GM12878 (cell line): ENCODE data around the gene BLTP3B. TPM values are rescaled to one million over a fixed set of nuclear protein-coding genes. Genes with fewer than 3 reads are reported as not detected.

Experiments used
- ATAC-seq: fragments of 200-7000 bp; cut with Tn5 transposase; 3 replicates; pipeline ENCODE4 v1.9.1; 2020; ENCODE audit warnings: mild to moderate bottlenecking, moderate library complexity
- Bru-seq: library from RNA; stranded (reverse); fragments of 400-500 nt; gene quantifications from one replicate; lab custom pipeline; 2021; lab: Mats Ljungman, UMichigan
- BruChase-seq, 2 experiments: library from RNA; stranded (reverse); fragments of 400-500 nt; gene quantifications; one replicate each; lab custom pipeline; 2021; lab: Mats Ljungman, UMichigan
- BruUV-seq: library from RNA; stranded (reverse); fragments of 400-500 nt; replicated peaks from 2 replicates; lab custom pipeline; 2021; lab: Mats Ljungman, UMichigan
- CTCF ChIA-PET: fragments of 300-600 bp; sonication (Branson Sonifier 250); formaldehyde crosslinking; extraction: SDS; loops from one replicate; lab custom pipeline; 2021; ENCODE audit warnings: inconsistent platforms; lab: Yijun Ruan, JAX
- POLR2A ChIA-PET: fragments of 350-600 bp; formaldehyde crosslinking; extraction: SDS; loops from one replicate; lab custom pipeline; 2021; ENCODE audit warnings: inconsistent platforms; lab: Charles Lee
- RAD21 ChIA-PET: fragments of 300-600 bp; sonication (Branson Sonifier 250); formaldehyde crosslinking; loops from one replicate; lab custom pipeline; 2023; ENCODE audit warnings: antibody characterized with exemption; ENCODE audit not compliant: unreplicated experiment; lab: Charles Lee
- SMC1A ChIA-PET: fragments of 300-600 bp; sonication (Branson Sonifier 250); formaldehyde crosslinking; loops from one replicate; lab custom pipeline; 2023; ENCODE audit not compliant: unreplicated experiment, uncharacterized antibody; lab: Charles Lee
- DNase-seq: peaks from one replicate; pipeline ENCODE4 v3.0.0-alpha.2; 2011; ENCODE audit warnings: low read depth, low spot score
- FAIRE-seq: peaks from 3 replicates; lab custom pipeline; 2011; peaks lifted over from hg19 to GRCh38; lab: Jason Lieb, UNC
- H2AFZ ChIP-seq: 2 replicates; pipeline ENCODE4 v1.6.0; 2011; ENCODE audit warnings: low read depth, low read length, control low read depth; ENCODE audit not compliant: control insufficient read depth
- H3K27ac ChIP-seq: 2 replicates; pipeline ENCODE4 v1.5.1; 2011; ENCODE audit warnings: control low read depth; ENCODE audit not compliant: control insufficient read depth, insufficient read depth
- H3K27me3 ChIP-seq, 2 experiments: replicated peaks in 1 of 2; 2 replicates each; pipeline versions ENCODE4 v1.6.0 to v1.6.1; 2011; ENCODE audit warnings: low read length in 1 of 2; ENCODE audit not compliant: control insufficient read depth in 2 of 2, insufficient read depth in 2 of 2
- H3K36me3 ChIP-seq, 2 experiments: 2 replicates each; pipeline ENCODE4 v1.5.1; 2011; ENCODE audit warnings: low read length in 1 of 2; ENCODE audit not compliant: control insufficient read depth in 2 of 2, insufficient read depth in 2 of 2
- H3K4me1 ChIP-seq: 2 replicates; pipeline ENCODE4 v1.6.1; 2011; ENCODE audit warnings: mild to moderate bottlenecking, low read length, moderate library complexity, mixed read lengths; ENCODE audit not compliant: control insufficient read depth, insufficient read depth
- H3K4me2 ChIP-seq: 2 replicates; pipeline ENCODE4 v1.6.0; 2011; ENCODE audit warnings: control low read depth; ENCODE audit not compliant: control insufficient read depth, insufficient read depth
- H3K4me3 ChIP-seq: fragments of 200-600 bp; sonication (generic); 2 replicates; pipeline ENCODE4 v1.5.1; 2016
- H3K79me2 ChIP-seq: 2 replicates; pipeline ENCODE4 v1.6.0; 2011; ENCODE audit warnings: low read length; ENCODE audit not compliant: control insufficient read depth, insufficient read depth
- H3K9ac ChIP-seq: 2 replicates; pipeline ENCODE4 v1.8.0; 2011; ENCODE audit warnings: low read length, control low read depth, mixed read lengths; ENCODE audit not compliant: control insufficient read depth, insufficient read depth
- H3K9me3 ChIP-seq: replicated peaks from 3 replicates; pipeline ENCODE4 v1.5.1; 2011; ENCODE audit warnings: mild to moderate bottlenecking, low read length; ENCODE audit not compliant: control insufficient read depth, insufficient read depth
- H4K20me1 ChIP-seq: 2 replicates; pipeline ENCODE4 v1.6.0; 2011; ENCODE audit not compliant: control insufficient read depth, insufficient read depth
- BHLHE40 ChIP-seq, 2 experiments: fragments of 450-650 bp in 1 of 2; IDR thresholded peaks; 2 replicates each; pipeline ENCODE4 v1.6.1; 2011 to 2017; ENCODE audit warnings: low read depth in 2 of 2, borderline replicate concordance in 1 of 2, improper control_type of control experiment in 1 of 2, low read length in 1 of 2, mild to moderate bottlenecking in 1 of 2
- EGR1 ChIP-seq, 2 experiments: IDR thresholded peaks; 1 replicate in 1 of 2; 2 replicates in 1 of 2; pipeline ENCODE4 v1.6.1; 2011 to 2012; ENCODE audit warnings: low read depth in 2 of 2, low read length in 2 of 2, borderline replicate concordance in 1 of 2, mild to moderate bottlenecking in 1 of 2, moderate library complexity in 1 of 2
- HDGF ChIP-seq: fragments of 450-650 bp; IDR thresholded peaks from 2 replicates; pipeline ENCODE4 v1.6.1; 2016; ENCODE audit warnings: antibody characterized with exemption
- MLLT1 ChIP-seq: fragments of 450-650 bp; IDR thresholded peaks from 2 replicates; pipeline ENCODE4 v1.6.1; 2016; ENCODE audit warnings: mild to moderate bottlenecking
- NBN ChIP-seq: fragments of 450-650 bp; IDR thresholded peaks from 2 replicates; pipeline ENCODE4 v1.6.1; 2016
- PML ChIP-seq: IDR thresholded peaks from 2 replicates; pipeline ENCODE4 v1.6.1; 2012; ENCODE audit warnings: low read length, inconsistent platforms
- POLR2A ChIP-seq: IDR thresholded peaks from 2 replicates; pipeline ENCODE4 v1.6.1; 2011; ENCODE audit warnings: low read depth, mild to moderate bottlenecking, low read length
- POLR2AphosphoS5 ChIP-seq: IDR thresholded peaks from 2 replicates; pipeline ENCODE4 v1.6.1; 2011; ENCODE audit warnings: mild to moderate bottlenecking, low read length, inconsistent platforms
- SKIL ChIP-seq: fragments of 450-650 bp; IDR thresholded peaks from 2 replicates; pipeline ENCODE4 v1.6.1; 2017; ENCODE audit warnings: mild to moderate bottlenecking, low read depth, inconsistent platforms; ENCODE audit not compliant: poor library complexity, severe bottlenecking
- SPI1 ChIP-seq: IDR thresholded peaks from 2 replicates; pipeline ENCODE4 v1.6.1; 2011; ENCODE audit warnings: low read depth, mild to moderate bottlenecking, low read length, moderate library complexity, borderline replicate concordance; ENCODE audit not compliant: insufficient read depth
- TCF7 ChIP-seq: IDR thresholded peaks from 2 replicates; pipeline ENCODE4 v1.6.1; 2014; ENCODE audit warnings: antibody characterized with exemption, borderline replicate concordance
- WRNIP1 ChIP-seq: IDR thresholded peaks from 2 replicates; pipeline ENCODE4 v1.6.1; 2011; ENCODE audit warnings: low read depth, low read length, improper control_type of control experiment, borderline replicate concordance
- YBX1 ChIP-seq: fragments of 450-650 bp; IDR thresholded peaks from 2 replicates; pipeline ENCODE4 v1.6.1; 2016; ENCODE audit warnings: antibody characterized with exemption
- WGBS: methylation state at CpG from one replicate; pipeline ENCODE4 v1.1.6; 2016; ENCODE audit warnings: low lambda C conversion rate; ENCODE audit not compliant: insufficient replicate concordance, insufficient coverage; ENCODE audit errors: missing lambda C conversion rate; 5-methylcytosine and 5-hydroxymethylcytosine counted together
- in situ Hi-C: fragments of 300-500 bp; cut with MboI; formaldehyde crosslinking; loops from 9 replicates; pipeline ENCODE4 v1.14.3; 2018; ENCODE audit warnings: mixed read lengths
- intact Hi-C: fragments of 100-400 bp; cut with micrococcal nuclease; formaldehyde crosslinking; loops from one replicate; pipeline ENCODE4 v1.14.2; 2022; ENCODE audit not compliant: unreplicated experiment
- long read RNA-seq, 2 experiments: library from polyadenylated mRNA; unstranded; transcript quantifications; one replicate each; pipeline ENCODE4 v2.0.0, GENCODE V29; 2019 to 2020
- polyA minus RNA-seq, 3 experiments: library from RNA; depleted of rRNA, polyadenylated mRNA; stranded (reverse); fragments of >200 nt; gene quantifications; 2 replicates each; pipeline ENCODE4 v1.2.3, GENCODE V29; 2011
- polyA plus RNA-seq, 11 experiments: library from polyadenylated mRNA; depleted of rRNA in 4 of 11; unstranded in 6 of 11; stranded (reverse) in 5 of 11; fragments of >200 nt; fragmentation: Nextera tagmentation in 4 of 11; fragmentation: Illumina TruSeq in 1 of 11; extraction: Ambion mirVana in 4 of 11; extraction: Trizol in 1 of 11; gene quantifications; 1 replicate in 1 of 11; 2 replicates in 10 of 11; pipeline versions ENCODE4 v1.2.1 to v1.2.3, GENCODE V29; 2011 to 2016; ENCODE audit warnings: inconsistent platforms in 2 of 11, missing spikeins in 2 of 11, low read depth in 1 of 11
- total RNA-seq, 4 experiments: library from RNA; depleted of rRNA in 3 of 4; stranded (reverse); fragments of >200 nt in 3 of 4; fragmentation: Illumina TruSeq in 1 of 4; extraction: Trizol in 1 of 4; gene quantifications; 2 replicates each; pipeline versions ENCODE4 v1.2.1 to v1.2.3, GENCODE V29; 2013 to 2021

BLTP3B gene
- 45.2 and 53.4 TPM in 2 replicates for total RNA-seq (2013; cell fraction: nucleolus; rRNA removed)
- total RNA-seq (2014; rRNA removed) (22.2 and 27.5 TPM in 2 replicates), total RNA-seq (2014; rRNA removed; fragmentation: Illumina TruSeq; extraction: Trizol) (23.6 and 24.2 TPM in 2 replicates), total RNA-seq (2021) (15.6 and 18.5 TPM in 2 replicates), polyA plus RNA-seq (2011; rRNA removed) (22.8 and 34.2 TPM in 2 replicates), polyA plus RNA-seq (2014; fragmentation: Illumina TruSeq; extraction: Trizol) (19.9 and 20.1 TPM in 2 replicates), polyA plus RNA-seq (2014; fragmentation: Nextera tagmentation; extraction: Ambion mirVana) (1 to 10 TPM; 3.6 to 6.2 TPM), polyA plus RNA-seq (2014; rRNA removed) (9.2 and 10.1 TPM in 2 replicates), polyA plus RNA-seq (2016; fragmentation: Nextera tagmentation; extraction: Ambion mirVana) (10 to 100 TPM; 12.1 to 15.4 TPM), polyA minus RNA-seq (2011; rRNA and poly(A)+ RNA removed) (34.8 and 102 TPM in 2 replicates), Bru-seq, nascent RNA (percentile 81 among the genes with signal in this experiment), BruChase-seq, experiment 1, labeled RNA remaining after a 6-hour chase (percentile 78 among the genes with signal in this experiment), BruChase-seq, experiment 2, labeled RNA remaining after a 2-hour chase (percentile 74 among the genes with signal in this experiment)
- polyA plus RNA-seq (2011; ENCODE audit: low read depth), result 6.8 TPM
- 10.4 and 12.2 TPM in 2 replicates for polyA plus RNA-seq (2011; cell fraction: cytosol; rRNA removed)
- polyA plus RNA-seq (2011; cell fraction: nucleus; rRNA removed), result 7.3 and 8.7 TPM in 2 replicates
- polyA plus RNA-seq (2012), result 11.2 and 12.2 TPM in 2 replicates
- 15.2 and 17.3 TPM in 2 replicates for polyA minus RNA-seq (2011; cell fraction: cytosol; rRNA and poly(A)+ RNA removed)
- polyA minus RNA-seq (2011; cell fraction: nucleus; rRNA and poly(A)+ RNA removed), result 16.2 and 21.2 TPM in 2 replicates
- long read RNA-seq, experiment 1, partial matches to known transcripts, result 5 of 6 reads
- long read RNA-seq, experiment 1, other reads (novel, unspliced or antisense), result 0 of 6 reads
- long read RNA-seq, experiment 2, transcript UHRF1BP1L-202 (13 exons, 2,023 nt), result major isoform, 18 of 59 reads
- long read RNA-seq, experiment 2, partial matches to known transcripts, result 35 of 59 reads
- long read RNA-seq, experiment 2, other reads (novel, unspliced or antisense), result 6 of 59 reads

GRCh38 chr12:100142851-100143559, at the start of gene BLTP3B:
Gene BLTP3B, minus strand, starts transcription at chr12:100142874. Its CDS starts 239 bp downstream, at chr12:100142635.
- peak; percentile 92 for ATAC-seq
- ChIA-PET POLR2A (interaction anchor here (0.7 kb wide), 1 partner anchor 39 kb away, joined by 3 read pairs; no protein-coding TSS in a partner anchor), SMC1A (no interaction called here), CTCF (interaction anchor here (4.2 kb wide), 1 partner anchor 11 kb away, joined by 32 read pairs; no protein-coding TSS in a partner anchor), RAD21 (no interaction called here)
- peak; percentile 27 for DNase-seq
- in situ Hi-C loops (no loop called here), intact Hi-C loops (loop anchor here (1.0 to 5.0 kb wide), 2 partner anchors 57 to 124 kb away; partner anchors contain the start of genes ACTR6, DEPDC4 and SCYL2)
- H3K27ac ChIP-seq, result peak within 1 kb of the TSS; percentile 94
- H3K9ac ChIP-seq, result peak within 1 kb of the TSS; percentile 97
- no peaks in the 10 kb centered on the region for H3K9me3 ChIP-seq
- H3K36me3 ChIP-seq, result no peaks in the 10 kb centered on the region
- peak within 1 kb of the TSS; percentile 77 for H3K4me2 ChIP-seq
- 20% methylated on average over 22 of the region's 35 CpGs for WGBS
- H3K79me2 ChIP-seq, result peaks cover 42% of the 10 kb centered on the region
- FAIRE-seq, result no peak
- TSS peak; percentile 71 for BruUV-seq
- H3K4me3 ChIP-seq, result peak within 1 kb of the TSS; percentile 88
- H3K4me1 ChIP-seq, result peaks cover 8% of the 10 kb centered on the region
- H2AFZ ChIP-seq, result peak within 1 kb of the TSS; percentile 94
- H3K27me3 ChIP-seq, result no peaks in the 10 kb centered on the region
- H4K20me1 ChIP-seq, result no peaks in the 10 kb centered on the region
- TF ChIP-seq WRNIP1 (no peak), SKIL (no peak), BHLHE40 (IDR thresholded peaks at IDR 0.05; ENCODE audit: borderline replicate concordance in 1 of 2, low read depth in 2 of 2, low read length in 1 of 2) (peak in 1 of 2 experiments; percentile 65; a peak in 3 of 4 replicates), HDGF (peak; percentile 83), MLLT1 (peak; percentile 60; the same call in 1 of the 2 replicates), PML (0 out of 2 replicates have a peak, but pooled peaks have one; percentile 42), POLR2AphosphoS5 (peak; percentile 48; the same call in 1 of the 2 replicates), NBN (peak; percentile 75; the same call in 1 of the 2 replicates), YBX1 (peak; percentile 41; the same call in 1 of the 2 replicates), POLR2A (peak; percentile 48), TCF7 (no peak), SPI1 (peak; percentile 1; the same call in 1 of the 2 replicates), EGR1 (IDR thresholded peaks at IDR 0.05; ENCODE audit: borderline replicate concordance in 1 of 2, low read depth in 2 of 2, low read length in 2 of 2) (peak in 1 of 2 experiments; percentile 88; a peak in 2 of 3 replicates)
- TF ChIP-seq, all 136 proteins: peak for 10
